ENCODE data around the gene KCND1. TPM values are rescaled to one million over a fixed set of nuclear protein-coding genes. Genes with fewer than 3 reads are reported as not detected.

KCND1 gene
- total and polyA plus RNA-seq, 4 donors: 0.17 to 1.1 (median 0.28) TPM

- H3K27ac ChIP-seq (ENCODE audit: low read depth in 1 of 2, low read length in 2 of 2): no peak overlapping the region
- no peak for DNase-seq (ENCODE audit: low spot score)
- peaks cover 0 to 3% (median 0%) of the 10 kb centered on the region in 4 donors for H3K36me3 ChIP-seq (ENCODE audit: control insufficient read depth in 4 of 4, insufficient read depth in 3 of 4, low read depth in 1 of 4, low read length in 3 of 4)
- H3K9me3 ChIP-seq (ENCODE audit: control insufficient read depth in 4 of 4, low read length in 3 of 4): no peaks in the 10 kb centered on the region
- no peak overlapping the region for H3K9ac ChIP-seq (ENCODE audit: low read depth in 1 of 2, low read length in 2 of 2)
- peaks cover 1 to 8% (median 5%) of the 10 kb centered on the region in 4 donors for H3K4me1 ChIP-seq (ENCODE audit: control insufficient read depth in 4 of 4, insufficient read depth in 4 of 4, low read length in 3 of 4)
- H3K27me3 ChIP-seq (ENCODE audit: control insufficient read depth in 4 of 4, insufficient read depth in 4 of 4, low read length in 3 of 4): no peaks in the 10 kb centered on the region
- TF ChIP-seq RAD21 (IDR thresholded peaks at IDR 0.05) (no peak), FOXA2 (IDR thresholded peaks at IDR 0.05) (no peak), TAF1 (conservative IDR thresholded peaks at IDR 0.05) (no peak), HNF4A (conservative IDR thresholded peaks at IDR 0.05) (no peak), MAX (IDR thresholded peaks at IDR 0.05) (no peak), JUND (IDR thresholded peaks at IDR 0.05) (no peak), FOXA1 (IDR thresholded peaks at IDR 0.05) (no peak), ATF3 (IDR thresholded peaks at IDR 0.05) (no peak), EGR1 (IDR thresholded peaks at IDR 0.05; ENCODE audit: low read depth in 2 of 2) (no peak), RXRA (IDR thresholded peaks at IDR 0.05) (no peak), HNF4G (IDR thresholded peaks at IDR 0.05) (no peak), NR2F2 (IDR thresholded peaks at IDR 0.05) (no peak), CTCF (IDR thresholded peaks at IDR 0.05; ENCODE audit: low read depth, low read length, missing input control) (no peak)
- no peak overlapping the region for H3K4me3 ChIP-seq (ENCODE audit: low read depth in 1 of 3, low read length in 3 of 3)
- 89% methylated on average over 5 of the region's 5 CpGs for WGBS
These were observed 32.1 kb upstream of the KCND1 start for GRCh38 chrX:49003696-49004095.

DNA sequence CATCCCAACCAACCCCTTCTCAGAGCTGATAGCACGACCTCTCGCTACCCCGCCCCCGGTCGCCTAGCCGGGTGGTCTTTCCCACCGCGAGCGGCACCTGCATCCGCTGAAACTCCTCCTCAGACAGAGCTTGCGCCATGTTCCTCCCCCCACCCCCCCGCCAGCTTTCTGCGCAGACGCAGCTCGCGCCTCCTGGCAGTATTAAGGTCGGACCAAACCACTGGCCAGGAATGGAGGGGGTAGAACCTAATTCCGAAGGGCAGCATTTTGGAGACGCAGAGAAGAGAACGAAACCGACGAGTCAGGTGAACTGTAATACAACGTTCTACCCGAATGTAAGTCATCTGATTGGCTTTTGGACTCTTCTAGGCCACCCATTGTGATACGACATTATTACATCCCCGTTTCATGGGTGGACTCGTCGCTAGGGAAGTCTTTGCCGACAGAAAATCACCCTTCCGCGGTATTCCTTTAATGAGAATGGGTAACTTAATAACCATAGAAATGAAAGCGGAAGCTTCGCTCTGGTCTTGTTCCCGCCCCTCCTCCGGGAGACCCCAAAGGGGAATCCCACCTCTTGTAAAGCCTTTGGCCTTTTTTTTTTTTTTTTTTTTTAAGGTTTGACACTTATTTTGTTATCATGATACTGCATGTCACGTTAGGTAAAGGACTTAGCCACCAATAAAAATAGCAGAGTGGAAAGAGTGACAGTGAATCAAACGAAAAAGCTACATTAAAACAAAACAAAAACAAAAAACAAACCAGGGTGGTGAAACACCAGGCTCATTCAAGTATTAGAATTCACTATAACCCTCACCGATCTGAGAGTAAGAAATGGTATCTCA lies 30.7 kb upstream of the KCND1 start, which contains the start of gene GRIPAP1:
TSS of gene GRIPAP1 (minus strand) at position 174 of the 845 bp plus-strand sequence. CDS start at position 139, 35 bp downstream.
- H3K36me3 ChIP-seq (ENCODE audit: control insufficient read depth in 4 of 4, insufficient read depth in 3 of 4, low read depth in 1 of 4, low read length in 3 of 4): peaks cover 3 to 6% (median 4%) of the 10 kb centered on the region in 4 donors
- 1% methylated on average over 38 of the region's 38 CpGs for WGBS
- TF ChIP-seq GABPA (IDR thresholded peaks at IDR 0.05 in 1 of 2, conservative IDR thresholded peaks at IDR 0.05 in 1 of 2) (peak in 1 of 2 donors; percentile 28), HNF4G (IDR thresholded peaks at IDR 0.05) (no peak), YY1 (IDR thresholded peaks at IDR 0.05) (peak; percentile 94), SP1 (IDR thresholded peaks at IDR 0.05) (peak; percentile 30), RAD21 (IDR thresholded peaks at IDR 0.05) (no peak), TAF1 (conservative IDR thresholded peaks at IDR 0.05) (peak; percentile 79), MAX (IDR thresholded peaks at IDR 0.05) (peak; percentile 18), RXRA (IDR thresholded peaks at IDR 0.05) (peak in 1 of 2 donors; percentile 10), FOXA2 (IDR thresholded peaks at IDR 0.05) (no peak), EGR1 (IDR thresholded peaks at IDR 0.05; ENCODE audit: low read depth in 2 of 2) (peak in 1 of 2 donors; percentile 8)
- TF ChIP-seq, protein P1, sequence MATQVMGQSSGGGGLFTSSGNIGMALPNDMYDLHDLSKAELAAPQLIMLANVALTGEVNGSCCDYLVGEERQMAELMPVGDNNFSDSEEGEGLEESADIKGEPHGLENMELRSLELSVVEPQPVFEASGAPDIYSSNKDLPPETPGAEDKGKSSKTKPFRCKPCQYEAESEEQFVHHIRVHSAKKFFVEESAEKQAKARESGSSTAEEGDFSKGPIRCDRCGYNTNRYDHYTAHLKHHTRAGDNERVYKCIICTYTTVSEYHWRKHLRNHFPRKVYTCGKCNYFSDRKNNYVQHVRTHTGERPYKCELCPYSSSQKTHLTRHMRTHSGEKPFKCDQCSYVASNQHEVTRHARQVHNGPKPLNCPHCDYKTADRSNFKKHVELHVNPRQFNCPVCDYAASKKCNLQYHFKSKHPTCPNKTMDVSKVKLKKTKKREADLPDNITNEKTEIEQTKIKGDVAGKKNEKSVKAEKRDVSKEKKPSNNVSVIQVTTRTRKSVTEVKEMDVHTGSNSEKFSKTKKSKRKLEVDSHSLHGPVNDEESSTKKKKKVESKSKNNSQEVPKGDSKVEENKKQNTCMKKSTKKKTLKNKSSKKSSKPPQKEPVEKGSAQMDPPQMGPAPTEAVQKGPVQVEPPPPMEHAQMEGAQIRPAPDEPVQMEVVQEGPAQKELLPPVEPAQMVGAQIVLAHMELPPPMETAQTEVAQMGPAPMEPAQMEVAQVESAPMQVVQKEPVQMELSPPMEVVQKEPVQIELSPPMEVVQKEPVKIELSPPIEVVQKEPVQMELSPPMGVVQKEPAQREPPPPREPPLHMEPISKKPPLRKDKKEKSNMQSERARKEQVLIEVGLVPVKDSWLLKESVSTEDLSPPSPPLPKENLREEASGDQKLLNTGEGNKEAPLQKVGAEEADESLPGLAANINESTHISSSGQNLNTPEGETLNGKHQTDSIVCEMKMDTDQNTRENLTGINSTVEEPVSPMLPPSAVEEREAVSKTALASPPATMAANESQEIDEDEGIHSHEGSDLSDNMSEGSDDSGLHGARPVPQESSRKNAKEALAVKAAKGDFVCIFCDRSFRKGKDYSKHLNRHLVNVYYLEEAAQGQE (IDR thresholded peaks at IDR 0.05): no peak
- peak; percentile 83 for DNase-seq (ENCODE audit: low spot score)
- H3K4me1 ChIP-seq (ENCODE audit: control insufficient read depth in 4 of 4, insufficient read depth in 4 of 4, low read length in 3 of 4): peaks cover 1 to 8% (median 5%) of the 10 kb centered on the region in 4 donors
- H3K4me3 ChIP-seq (ENCODE audit: low read depth in 1 of 3, low read length in 3 of 3): peak within 1 kb of the TSS; percentile 58 to 97 (median 71)
- no peaks in the 10 kb centered on the region for H3K27me3 ChIP-seq (ENCODE audit: control insufficient read depth in 4 of 4, insufficient read depth in 4 of 4, low read length in 3 of 4)
- peak within 1 kb of the TSS; percentile 58 to 93 for H3K9ac ChIP-seq (ENCODE audit: low read depth in 1 of 2, low read length in 2 of 2)
- H3K27ac ChIP-seq (ENCODE audit: low read depth in 1 of 2, low read length in 2 of 2): peak within 1 kb of the TSS; percentile 74
- no peaks in the 10 kb centered on the region for H3K9me3 ChIP-seq (ENCODE audit: control insufficient read depth in 4 of 4, low read length in 3 of 4)
